ENCODE results near the gene ARL5B.
A peak's percentile ranks its signal among the peaks of the same experiment; 100 is the strongest.

Gene ARL5B

DNA sequence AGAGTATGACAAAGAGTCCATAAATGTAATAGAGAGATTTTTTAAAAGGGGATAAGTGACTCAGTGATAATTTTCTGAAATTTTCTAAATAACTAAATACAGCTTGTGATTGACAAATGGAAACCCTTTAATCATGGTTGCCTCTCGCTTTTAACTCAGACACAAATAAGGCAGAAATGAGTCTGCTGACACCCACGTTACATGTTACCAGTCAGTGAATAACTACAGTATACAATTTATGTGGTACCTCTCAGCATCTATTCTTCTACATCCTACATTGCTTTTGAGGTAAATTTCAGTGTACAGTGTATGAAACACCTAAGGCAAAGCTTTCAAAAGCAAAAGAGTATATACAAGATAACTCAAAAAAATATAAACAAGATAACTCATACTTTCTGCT, 12.1 kb upstream of the ARL5B start:
- TF ChIP-seq JUND (IDR thresholded peaks at IDR 0.05; ENCODE audit: low read depth): no peak
- in situ Hi-C loops (cut with HindIII; ENCODE audit: low pct_unique_long_range_greater_than_20kb, low sequenced_read_pairs): no loop called here
- DNase-seq (ENCODE audit: low read depth in 1 of 2, low spot score in 1 of 2): no peak

DNA sequence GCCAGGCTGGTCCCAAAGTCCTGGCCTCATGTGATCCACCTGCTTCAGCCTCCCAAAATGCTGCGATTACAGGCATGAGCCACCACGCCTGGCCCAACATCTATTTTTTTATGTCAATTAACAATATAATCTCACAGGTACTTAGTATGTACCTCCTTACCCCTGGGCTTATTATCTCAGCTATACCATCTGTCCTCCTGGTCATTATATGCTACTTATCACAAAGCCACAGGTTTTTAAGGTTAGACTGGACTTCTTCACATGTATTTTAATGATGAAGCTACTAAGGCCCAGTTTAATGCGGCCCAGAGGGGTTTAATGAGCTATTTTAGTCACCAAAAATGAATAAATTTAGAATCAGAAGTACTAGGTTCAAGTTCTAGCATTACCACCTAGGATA, 11.3 kb upstream of the ARL5B start:
- in situ Hi-C loops (cut with HindIII; ENCODE audit: low pct_unique_long_range_greater_than_20kb, low sequenced_read_pairs): no loop called here
- no peak for TF ChIP-seq JUND (IDR thresholded peaks at IDR 0.05; ENCODE audit: low read depth)
- DNase-seq (ENCODE audit: low read depth in 1 of 2, low spot score in 1 of 2): no peak

DNA sequence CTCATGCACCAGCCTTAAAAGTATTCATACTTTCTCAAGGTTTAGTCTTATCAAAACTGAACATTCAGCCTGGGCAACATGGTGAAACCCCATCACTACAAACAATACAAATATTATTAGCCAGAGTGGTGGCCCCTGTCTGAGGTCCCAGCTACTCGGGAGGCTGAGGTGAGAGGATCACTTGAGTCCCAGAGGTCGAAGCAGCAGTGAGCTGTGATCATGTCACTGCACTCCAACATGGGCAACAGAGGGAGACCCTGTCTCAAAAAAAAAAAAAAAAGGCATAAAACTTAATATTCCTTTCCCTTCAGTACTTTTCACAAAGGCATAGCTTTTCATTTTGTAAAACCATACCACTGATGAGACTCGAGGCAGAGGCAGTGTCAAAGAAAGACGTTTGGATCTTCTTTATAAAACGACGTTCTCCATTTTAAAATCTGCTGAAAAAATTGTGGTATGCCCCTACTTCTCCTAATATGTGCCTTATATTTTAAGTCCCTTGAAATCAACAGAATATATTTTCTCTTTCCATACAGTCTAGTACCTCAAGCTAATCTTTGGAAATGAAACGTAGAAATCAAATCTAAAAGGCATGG, 9.8 kb upstream of the ARL5B start:
- in situ Hi-C loops (cut with HindIII; ENCODE audit: low pct_unique_long_range_greater_than_20kb, low sequenced_read_pairs): no loop called here
- no peak for DNase-seq (ENCODE audit: low read depth in 1 of 2, low spot score in 1 of 2)
- TF ChIP-seq JUND (IDR thresholded peaks at IDR 0.05; ENCODE audit: low read depth): no peak

DNA sequence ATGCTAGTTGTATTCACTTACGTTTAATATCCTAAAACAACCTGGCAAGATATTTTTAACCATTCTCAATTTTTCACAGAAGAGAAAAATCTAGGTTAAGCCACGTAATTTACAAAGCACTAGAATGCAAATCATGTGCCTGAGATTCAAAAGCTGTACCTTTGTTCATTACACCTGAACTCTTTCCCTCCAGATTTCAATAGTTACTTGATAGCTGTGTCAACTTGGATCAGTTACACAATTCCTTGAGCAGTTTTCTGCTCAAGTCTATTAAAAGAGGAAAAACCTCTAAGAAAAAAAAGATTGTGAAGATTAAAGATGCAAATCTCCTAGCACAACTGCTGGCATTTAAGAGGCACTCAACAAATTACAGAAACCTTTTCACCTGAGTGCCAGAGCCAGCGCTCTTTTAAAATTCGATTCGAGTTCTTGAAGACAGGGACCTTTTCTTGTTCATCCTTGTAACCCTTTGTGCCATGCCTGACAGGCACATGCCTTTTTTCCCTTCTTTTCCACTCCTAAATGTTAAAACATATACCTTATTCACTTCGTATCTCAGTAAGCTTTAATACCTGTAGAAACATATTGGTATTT, 8.7 kb upstream of the ARL5B start:
- no peak for DNase-seq (ENCODE audit: low read depth in 1 of 2, low spot score in 1 of 2)
- TF ChIP-seq JUND (IDR thresholded peaks at IDR 0.05; ENCODE audit: low read depth): no peak
- in situ Hi-C loops (cut with HindIII; ENCODE audit: low pct_unique_long_range_greater_than_20kb, low sequenced_read_pairs): no loop called here

DNA sequence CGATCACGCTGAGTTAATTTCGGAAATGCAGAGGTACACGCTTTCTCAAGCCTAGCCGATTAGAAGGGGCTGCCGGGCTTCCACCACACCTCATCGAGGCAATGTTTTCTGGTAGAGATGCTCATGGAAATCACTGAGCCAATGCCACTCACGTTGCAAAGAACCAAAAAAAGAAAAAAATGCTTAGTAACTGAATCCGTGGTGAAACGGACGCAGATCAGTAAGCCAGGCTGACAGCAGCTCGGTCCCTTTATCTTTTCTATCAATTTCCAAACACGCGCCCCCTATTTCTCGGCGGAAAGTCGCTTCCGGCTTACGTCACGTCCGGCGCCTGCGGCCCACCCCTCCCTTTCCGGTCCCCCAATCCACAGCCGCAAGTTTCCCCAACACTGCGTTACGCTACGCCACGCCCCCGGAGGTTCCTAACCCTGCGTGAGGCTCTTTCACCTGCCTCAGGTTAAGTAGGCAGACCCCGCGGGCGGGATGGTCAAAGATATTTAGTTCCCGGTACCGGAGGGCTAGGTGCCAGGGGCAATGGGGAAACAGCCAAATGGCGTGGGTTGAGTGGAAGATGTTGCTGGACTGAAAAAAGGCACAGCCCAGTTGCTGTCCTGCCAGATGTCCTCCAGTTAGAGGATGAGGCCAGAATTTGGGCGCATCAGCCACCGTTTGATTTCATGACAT, 7.8 kb upstream of the ARL5B start, which contains the start of gene NSUN6:
Gene NSUN6, minus strand, starts transcription at position 264 of the 684 bp plus-strand sequence. CDS start 384 bp downstream, outside the sequence.
- in situ Hi-C loops (cut with HindIII; ENCODE audit: low pct_unique_long_range_greater_than_20kb, low sequenced_read_pairs): no loop called here
- TF ChIP-seq JUND (IDR thresholded peaks at IDR 0.05; ENCODE audit: low read depth): no peak
- peak; percentile 28 to 85 for DNase-seq (ENCODE audit: low read depth in 1 of 2, low spot score in 1 of 2)

DNA sequence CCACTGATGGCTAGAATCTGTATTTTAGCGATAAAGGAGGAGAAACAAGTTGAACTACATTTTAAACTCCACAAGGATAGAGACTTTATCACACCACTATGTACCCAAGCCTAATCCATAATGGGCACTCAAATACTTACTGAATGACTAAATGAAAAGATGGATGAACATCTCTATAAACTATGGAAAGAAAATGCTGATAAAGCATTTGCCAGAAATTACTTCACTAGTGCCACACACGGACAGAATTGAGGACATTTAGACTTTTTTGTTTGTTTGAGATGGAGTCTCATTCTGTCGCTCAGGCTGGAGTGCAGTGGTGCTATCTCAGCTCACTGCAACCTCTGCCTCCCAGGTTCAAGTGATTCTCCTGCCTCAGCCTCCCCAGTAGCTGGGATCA, 6.1 kb upstream of the ARL5B start:
- no peak for DNase-seq (ENCODE audit: low read depth in 1 of 2, low spot score in 1 of 2)
- in situ Hi-C loops (cut with HindIII; ENCODE audit: low pct_unique_long_range_greater_than_20kb, low sequenced_read_pairs): no loop called here
- no peak for TF ChIP-seq JUND (IDR thresholded peaks at IDR 0.05; ENCODE audit: low read depth)

DNA sequence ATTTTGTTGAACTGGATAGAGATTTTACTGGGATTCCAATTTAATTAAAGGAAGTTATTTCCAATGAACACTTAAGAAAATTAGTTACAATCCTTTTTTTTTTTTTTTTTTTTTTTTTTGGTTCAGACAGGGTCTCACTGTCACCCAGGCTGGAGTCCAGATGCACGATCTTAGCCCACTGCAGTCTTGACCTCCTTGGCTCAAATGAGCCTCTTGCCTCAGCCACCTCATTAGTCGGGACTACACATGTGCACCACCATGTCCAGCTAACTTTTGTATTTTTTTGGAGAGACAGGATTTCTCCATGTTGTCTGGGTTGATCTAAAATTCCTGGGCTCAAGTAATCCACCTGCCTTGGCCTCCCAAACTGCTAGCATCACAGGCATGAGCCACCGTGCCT, 2.5 kb upstream of the ARL5B start:
- no peak for DNase-seq (ENCODE audit: low read depth in 1 of 2, low spot score in 1 of 2)
- in situ Hi-C loops (cut with HindIII; ENCODE audit: low pct_unique_long_range_greater_than_20kb, low sequenced_read_pairs): no loop called here
- no peak for TF ChIP-seq JUND (IDR thresholded peaks at IDR 0.05; ENCODE audit: low read depth)

DNA sequence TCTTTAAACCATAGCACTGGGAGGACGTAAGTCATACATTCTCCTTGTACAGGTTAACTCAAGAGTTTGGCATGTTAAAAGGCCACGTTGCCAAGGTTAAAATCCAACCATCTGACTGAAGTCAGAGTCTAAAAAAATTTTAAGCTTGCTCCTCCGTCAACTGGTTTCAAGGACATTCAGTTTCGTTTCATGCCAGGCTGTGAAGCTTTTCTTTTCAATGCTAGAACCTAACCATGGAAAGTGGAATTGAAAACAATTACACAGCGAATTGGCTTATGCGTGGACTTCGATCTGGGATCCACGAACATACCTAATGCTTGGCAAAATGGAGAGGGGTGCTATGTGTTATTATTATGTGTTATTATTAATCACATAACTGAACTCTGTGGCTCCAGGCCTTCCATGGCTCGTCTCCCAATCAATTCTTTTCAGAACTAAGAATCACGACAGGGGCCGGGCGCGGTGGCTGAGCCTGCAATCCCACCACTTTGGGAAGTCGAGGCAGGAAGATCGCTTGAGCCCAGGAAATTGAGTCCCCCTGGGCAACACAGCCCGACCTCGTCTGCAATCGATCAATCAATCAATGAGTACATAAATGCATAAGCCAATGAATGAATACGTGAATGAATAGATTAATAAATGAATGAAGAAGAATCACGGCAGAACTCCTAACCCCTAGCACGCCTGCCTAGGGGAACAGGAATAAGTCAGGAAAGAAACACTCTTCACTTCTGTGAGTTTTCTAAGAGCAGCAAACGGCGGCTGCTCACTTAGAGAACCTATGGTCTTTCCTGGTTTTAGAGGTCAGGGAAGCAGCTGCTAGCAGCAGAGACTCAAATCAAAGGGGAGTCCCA, 733 bp upstream of the ARL5B start:
- in situ Hi-C loops (cut with HindIII; ENCODE audit: low pct_unique_long_range_greater_than_20kb, low sequenced_read_pairs): no loop called here
- DNase-seq (ENCODE audit: low read depth in 1 of 2, low spot score in 1 of 2): peak in 1 of 2 experiments; percentile 4
- no peak for TF ChIP-seq JUND (IDR thresholded peaks at IDR 0.05; ENCODE audit: low read depth)

DNA sequence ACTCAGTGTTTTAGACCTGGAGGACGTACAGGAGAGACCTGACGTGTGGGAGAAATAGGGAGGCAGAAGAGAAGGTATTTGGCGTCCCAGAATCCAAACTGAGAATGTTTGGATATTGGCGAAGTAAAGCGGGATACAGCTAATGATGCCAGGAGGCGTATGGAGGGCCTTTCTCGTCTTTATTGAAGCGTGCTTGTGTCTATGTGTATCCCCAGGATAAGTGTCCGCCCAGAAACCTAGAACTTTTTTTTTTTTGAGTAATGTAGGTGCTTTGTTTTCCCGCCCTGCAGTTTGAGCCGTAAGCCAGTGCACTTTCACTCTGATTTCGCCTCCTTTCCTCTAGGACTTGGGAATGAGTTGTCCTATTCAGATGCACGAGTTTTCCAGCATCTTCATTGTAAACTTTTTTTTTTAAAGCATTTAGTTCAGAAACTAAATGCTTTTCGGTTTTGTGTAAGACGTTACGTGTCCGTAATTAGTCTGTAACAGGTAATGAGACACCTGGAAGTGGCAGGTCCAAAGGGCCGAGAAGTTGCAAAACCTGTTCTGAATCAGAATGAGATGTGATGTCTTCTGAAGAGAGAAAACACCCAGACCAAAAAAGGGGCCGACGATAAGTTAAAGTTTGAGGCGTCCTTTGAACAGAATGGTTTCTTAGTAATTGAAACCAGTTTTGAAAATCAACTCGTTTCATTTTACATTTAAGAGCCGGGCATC, 746 bp downstream of the ARL5B start:
- in situ Hi-C loops (cut with HindIII; ENCODE audit: low pct_unique_long_range_greater_than_20kb, low sequenced_read_pairs): no loop called here
- TF ChIP-seq JUND (IDR thresholded peaks at IDR 0.05; ENCODE audit: low read depth): no peak
- peak in 1 of 2 experiments; percentile 69 for DNase-seq (ENCODE audit: low read depth in 1 of 2, low spot score in 1 of 2)

DNA sequence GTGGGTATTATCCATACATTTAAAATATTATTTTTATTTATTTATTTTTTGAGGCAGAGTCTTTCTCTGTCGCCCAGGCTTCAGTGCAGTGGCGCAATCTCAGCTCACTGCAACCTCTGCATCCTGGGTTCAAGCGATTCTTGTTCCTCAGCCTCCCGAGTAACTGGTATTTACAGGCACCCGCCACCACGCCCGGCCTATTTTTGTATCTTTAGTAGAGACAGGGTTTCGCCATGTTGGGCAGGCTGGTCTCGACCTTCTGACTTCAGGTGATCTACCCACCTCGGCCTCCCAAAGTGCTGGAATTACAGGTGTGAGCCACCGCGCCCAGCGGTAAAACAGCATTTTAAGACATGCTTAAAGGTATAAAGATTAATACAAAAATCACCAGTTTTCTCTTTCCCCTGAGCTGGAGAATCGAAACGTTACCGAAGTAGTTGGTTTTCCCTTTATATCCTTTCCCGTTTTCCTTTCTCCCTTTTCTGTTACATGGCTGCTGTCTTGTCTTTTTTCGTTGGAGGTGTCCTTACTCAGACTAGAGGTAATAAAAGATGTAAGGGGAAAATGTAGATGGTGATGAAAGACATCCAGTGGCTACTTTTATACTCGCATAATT, 1.7 kb downstream of the ARL5B start:
- no peak for TF ChIP-seq JUND (IDR thresholded peaks at IDR 0.05; ENCODE audit: low read depth)
- in situ Hi-C loops (cut with HindIII; ENCODE audit: low pct_unique_long_range_greater_than_20kb, low sequenced_read_pairs): no loop called here
- DNase-seq (ENCODE audit: low read depth in 1 of 2, low spot score in 1 of 2): no peak

DNA sequence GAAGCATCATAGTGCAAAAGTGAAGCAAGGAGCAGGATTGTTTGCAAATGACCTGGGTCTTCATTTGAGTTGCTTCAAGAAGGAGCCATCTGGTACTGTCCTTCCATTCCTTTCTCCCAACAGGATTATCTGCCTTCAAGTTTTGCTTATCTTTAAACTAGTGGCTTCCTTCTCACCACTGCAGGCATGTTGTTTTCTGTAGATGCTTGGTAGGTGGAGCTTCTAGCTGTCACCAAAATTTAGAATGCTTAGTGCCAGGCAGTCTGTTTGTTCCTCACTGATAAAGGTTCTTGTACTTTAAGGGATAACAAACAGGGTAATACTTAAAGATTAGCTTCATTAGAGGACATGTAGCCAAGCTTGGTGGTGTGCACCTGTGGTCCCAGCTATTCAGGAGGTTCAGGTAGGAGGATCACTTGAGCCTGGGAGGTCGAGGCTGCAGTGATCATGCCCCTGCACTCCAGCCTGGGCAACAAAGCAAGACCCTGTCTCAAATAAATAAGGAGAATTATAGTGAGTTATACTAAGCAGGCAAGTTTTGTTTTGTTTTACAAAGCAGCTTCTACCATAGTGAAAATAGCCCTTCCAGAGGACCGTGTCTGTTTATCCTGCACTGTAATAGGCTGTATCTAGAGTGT, 5.7 kb downstream of the ARL5B start:
- TF ChIP-seq JUND (IDR thresholded peaks at IDR 0.05; ENCODE audit: low read depth): no peak
- in situ Hi-C loops (cut with HindIII; ENCODE audit: low pct_unique_long_range_greater_than_20kb, low sequenced_read_pairs): no loop called here
- no peak for DNase-seq (ENCODE audit: low read depth in 1 of 2, low spot score in 1 of 2)
